Ovary (tissue), 9 donors: ENCODE results near the gene EPN3. TPM values are rescaled to one million over a fixed set of nuclear protein-coding genes. Genes with fewer than 3 reads are reported as not detected.

Source experiments
- DNase-seq, 5 donors: peaks; one replicate each; pipeline ENCODE4 v3.0.0-alpha.2; 2019 to 2020
- H3K27ac ChIP-seq, 2 donors: fragments of 200-600 bp; one replicate each; pipeline versions ENCODE4 v1.5.1 to v1.8.0; 2019 to 2022
- H3K27me3 ChIP-seq: fragments of 200-600 bp; one replicate; pipeline ENCODE4 v1.8.0; 2022
- H3K36me3 ChIP-seq: fragments of 200-600 bp; sonication (generic); one replicate; pipeline ENCODE4 v1.5.1; 2019
- H3K4me1 ChIP-seq: one replicate; pipeline ENCODE4 v1.8.1; 2013; ENCODE audit warnings: mild to moderate bottlenecking, moderate library complexity; ENCODE audit not compliant: insufficient read depth
- H3K4me3 ChIP-seq: fragments of 200-600 bp; sonication (generic); one replicate; pipeline ENCODE4 v1.5.1; 2017
- H3K9me3 ChIP-seq, 2 donors: fragments of 200-600 bp in 1 of 2; sonication (generic) in 1 of 2; one replicate each; pipeline versions ENCODE4 v1.5.1 to v1.8.1; 2013 to 2019; ENCODE audit warnings: mild to moderate bottlenecking in 1 of 2, moderate library complexity in 1 of 2
- CTCF ChIP-seq, 3 donors: fragments of 450-650 bp in 2 of 3; fragments of 200-600 bp in 1 of 3; IDR thresholded peaks; one replicate each; pipeline versions ENCODE4 v1.5.1 to v1.8.0; 2016 to 2022; ENCODE audit warnings: antibody characterized with exemption in 3 of 3, mild to moderate bottlenecking in 1 of 3
- EP300 ChIP-seq: sonication (generic); formaldehyde crosslinking; IDR thresholded peaks from one replicate; pipeline ENCODE4 v1.6.1; 2017; ENCODE audit warnings: antibody characterized with exemption
- POLR2A ChIP-seq: fragments of 450-650 bp; IDR thresholded peaks from one replicate; pipeline ENCODE4 v1.6.1; 2017; ENCODE audit warnings: antibody characterized with exemption, mild to moderate bottlenecking, moderate library complexity
- WGBS, 3 donors: extraction: QIAGEN DNeasy Blood & Tissue Kit in 1 of 3; methylation state at CpG; one replicate each; pipeline versions ENCODE4 v1.1.5 to v1.1.7; 2013 to 2017; 5-methylcytosine and 5-hydroxymethylcytosine counted together
- intact Hi-C, 4 donors: fragments of 100-400 bp; cut with DNase I; formaldehyde crosslinking; loops; one replicate each; pipeline versions ENCODE4 v1.11.0 to v1.15.1; 2022 to 2023
- polyA plus RNA-seq, 2 donors: library from polyadenylated mRNA; stranded (reverse); fragments of 200-250 nt in 1 of 2; fragments of 350-450 nt in 1 of 2; fragmentation: Illumina TruSeq in 1 of 2; extraction: RNeasy Lipid Tissue Mini Kit (QIAGEN cat#74804) in 1 of 2; gene quantifications; one replicate each; pipeline ENCODE4 v1.2.3, GENCODE V29; 2013 to 2014
- total RNA-seq, 7 donors: library from RNA; depleted of rRNA in 2 of 7; stranded (reverse); fragments of >200 nt in 2 of 7; fragmentation: NEBNext Ultra II Directional in 3 of 7; extraction: Animal tissue kit (Norgen Biotek cat#: 25700) in 3 of 7; gene quantifications; one replicate each; pipeline versions ENCODE4 v1.1.0 to v1.2.4, GENCODE V29; 2016 to 2023
- donor health status: DM: no; HTN: no; CAD: no; lungs with moderate emphysema.
- donor health status: DM: no; HTN: no; CAD: no.
- donor health status: Bipolar disorder and iron deficiency.
- donor health status: DM: yes; HTN: yes; CAD: no.
- donor health status: DM: no; HTN: no; CAD: no.
- donor health status: DM: yes; HTN: yes; CAD: no.

Gene EPN3
- total and polyA plus RNA-seq, 9 donors: 6.2 to 33.4 (median 21.0) TPM

- DNase-seq: no peak
- Histone ChIP-seq H3K27me3 (no peaks in the 10 kb centered on the region), H3K4me1 (no peaks in the 10 kb centered on the region), H3K36me3 (no peaks in the 10 kb centered on the region), H3K9me3 (no peaks in the 10 kb centered on the region), H3K4me3 (no peak overlapping the region), H3K27ac (no peak overlapping the region)
- intact Hi-C loops: no loop called here
- TF ChIP-seq CTCF (IDR thresholded peaks at IDR 0.05): no peak
- 87 to 92% (median 89%) methylated on average over 2 of the region's 2 CpGs for WGBS, 3 donors
Observed at GRCh38 chr17:50582741-50583140, 50.2 kb downstream of the EPN3 start.

- H3K9me3 ChIP-seq: no peaks in the 10 kb centered on the region
- peaks cover 4% of the 10 kb centered on the region for H3K4me1 ChIP-seq
- no peak for DNase-seq
- intact Hi-C loops: no loop called here
- H3K36me3 ChIP-seq: no peaks in the 10 kb centered on the region
- no peak overlapping the region for H3K27ac ChIP-seq
- TF ChIP-seq CTCF (IDR thresholded peaks at IDR 0.05) (no peak), EP300 (no peak), POLR2A (no peak)
- H3K27me3 ChIP-seq: no peaks in the 10 kb centered on the region
- 76 to 82% (median 78%) methylated on average over 7 of the region's 7 CpGs for WGBS, 3 donors
- H3K4me3 ChIP-seq: no peak overlapping the region
Observed at GRCh38 chr17:50583641-50584040, 51.1 kb downstream of the EPN3 start.

DNA sequence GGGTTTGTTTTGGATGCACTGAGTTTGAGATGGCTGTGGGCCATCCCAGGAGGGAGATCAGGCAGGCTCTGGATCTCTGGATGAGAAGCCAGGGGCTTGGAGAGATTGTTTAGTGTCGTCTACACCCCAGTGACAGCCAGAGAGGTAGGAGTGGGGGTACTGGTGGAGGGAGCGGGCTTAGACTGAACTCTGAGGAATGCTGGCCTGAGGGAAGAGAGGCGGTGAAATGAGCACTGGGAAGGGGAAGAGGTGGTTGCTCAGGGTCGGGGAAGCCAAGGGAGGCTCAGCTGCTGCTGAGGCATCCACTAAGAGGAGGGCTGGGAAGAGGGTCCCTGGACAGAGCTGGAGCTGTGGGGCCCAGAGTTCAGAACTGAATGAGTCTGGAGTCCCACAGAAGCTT is 51.6 kb downstream of the EPN3 start:
- DNase-seq: no peak
- no peak overlapping the region for H3K27ac ChIP-seq
- H3K9me3 ChIP-seq: no peaks in the 10 kb centered on the region
- WGBS, 3 donors: 64 to 81% (median 75%) methylated on average over 4 of the region's 4 CpGs
- no peaks in the 10 kb centered on the region for H3K36me3 ChIP-seq
- intact Hi-C loops: no loop called here
- H3K4me1 ChIP-seq: peaks cover 9% of the 10 kb centered on the region
- H3K4me3 ChIP-seq: no peak overlapping the region
- H3K27me3 ChIP-seq: no peaks in the 10 kb centered on the region
- no peak for TF ChIP-seq POLR2A
- no peak for TF ChIP-seq EP300
- no peak for TF ChIP-seq CTCF (IDR thresholded peaks at IDR 0.05)

- WGBS, 3 donors: 73 to 93% (median 77%) methylated on average over 6 of the region's 6 CpGs
- DNase-seq: no peak
- TF ChIP-seq EP300 (no peak), POLR2A (no peak), CTCF (IDR thresholded peaks at IDR 0.05) (no peak)
Observed at GRCh38 chr17:50584749-50585148, 52.2 kb downstream of the EPN3 start.

GRCh38 chr17:50585346-50585745 is 52.8 kb downstream of the EPN3 start:
- TF ChIP-seq CTCF (IDR thresholded peaks at IDR 0.05) (no peak), POLR2A (no peak), EP300 (no peak)
- Histone ChIP-seq H3K9me3 (no peaks in the 10 kb centered on the region), H3K36me3 (no peaks in the 10 kb centered on the region), H3K4me1 (peaks cover 20% of the 10 kb centered on the region), H3K27me3 (no peaks in the 10 kb centered on the region), H3K27ac (no peak overlapping the region), H3K4me3 (no peak overlapping the region)
- no peak for DNase-seq
- 87 to 96% (median 88%) methylated on average over 4 of the region's 4 CpGs for WGBS, 3 donors
- intact Hi-C loops: no loop called here

More at GRCh38 chr17:50584749-50585148, 52.2 kb downstream of the EPN3 start:
- H3K36me3 ChIP-seq: no peaks in the 10 kb centered on the region
- intact Hi-C loops: no loop called here
- H3K27me3 ChIP-seq: no peaks in the 10 kb centered on the region
- no peaks in the 10 kb centered on the region for H3K9me3 ChIP-seq
- H3K4me1 ChIP-seq: peaks cover 14% of the 10 kb centered on the region
- H3K27ac ChIP-seq: no peak overlapping the region
- no peak overlapping the region for H3K4me3 ChIP-seq
